Measurements from ENCODE around the gene RALY. TPM values are rescaled to one million over a fixed set of nuclear protein-coding genes. Genes with fewer than 3 reads are reported as not detected.
A peak's percentile ranks its signal among the peaks of the same experiment; 100 is the strongest.

The RALY gene
- total RNA-seq, 2 experiments from 2014 or later = 204 to 209 TPM

DNA sequence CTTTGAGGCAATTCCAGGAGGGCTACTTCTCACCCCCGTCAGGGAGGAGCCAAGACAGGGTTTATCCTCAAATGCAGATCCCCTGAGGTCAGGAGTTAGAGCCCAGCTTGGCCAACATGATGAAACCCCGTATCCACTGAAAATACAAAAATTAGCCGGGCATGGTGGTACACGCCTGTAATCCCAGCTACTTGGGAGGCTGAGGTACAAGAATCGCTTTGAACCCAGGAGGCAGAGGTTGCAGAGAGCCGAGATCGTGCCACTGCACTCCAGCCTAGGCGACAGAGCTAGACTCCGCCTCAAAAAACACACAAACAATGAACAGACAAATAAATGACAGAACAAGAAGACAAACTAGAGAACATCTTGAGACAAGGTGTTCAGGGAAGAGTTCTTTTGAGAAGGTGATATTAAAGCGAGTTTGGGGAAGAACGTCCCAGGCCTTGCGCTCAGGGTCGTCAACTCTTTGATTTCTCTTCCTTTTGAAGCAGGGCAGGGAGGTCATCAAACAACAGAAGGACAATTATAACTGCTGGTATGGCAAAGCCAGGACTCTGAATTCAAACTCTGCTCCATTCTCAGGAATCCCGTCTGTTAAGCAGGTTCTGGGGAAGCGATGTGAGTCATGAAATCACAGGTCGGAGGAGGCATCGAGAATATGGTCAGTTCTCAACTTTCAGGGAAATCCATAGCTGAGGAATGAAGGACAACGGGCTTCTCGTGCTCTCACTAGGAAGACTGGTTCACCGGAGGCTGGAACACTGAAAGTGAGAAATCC is 1.4 kb upstream of the RALY start:
- Mint-ChIP-seq H3K4me1 (peaks cover 44% of the 10 kb centered on the region), H3K9me3 (no peaks in the 10 kb centered on the region), H3K36me3 (ENCODE audit: low read depth) (peaks cover 47% of the 10 kb centered on the region), H3K27ac (peak overlapping the region; percentile 98), H3K27me3 (no peaks in the 10 kb centered on the region), H3K4me3 (peak overlapping the region; percentile 97)
- DNase-seq = no peak
- ChIA-PET POLR2A (interaction anchor here (0.6 to 4.8 kb wide), 14 partner anchors 7 to 1672 kb away, joined by 3 to 73 read pairs (median 6); partner anchors contain the start of genes CBFA2T2, CHMP4B, EIF2S2 and SNTA1), CTCF (interaction anchor here (0.8 to 1.4 kb wide), 5 partner anchors 19 to 206 kb away, joined by 3 to 6 read pairs (median 4); no protein-coding TSS in a partner anchor)

DNA sequence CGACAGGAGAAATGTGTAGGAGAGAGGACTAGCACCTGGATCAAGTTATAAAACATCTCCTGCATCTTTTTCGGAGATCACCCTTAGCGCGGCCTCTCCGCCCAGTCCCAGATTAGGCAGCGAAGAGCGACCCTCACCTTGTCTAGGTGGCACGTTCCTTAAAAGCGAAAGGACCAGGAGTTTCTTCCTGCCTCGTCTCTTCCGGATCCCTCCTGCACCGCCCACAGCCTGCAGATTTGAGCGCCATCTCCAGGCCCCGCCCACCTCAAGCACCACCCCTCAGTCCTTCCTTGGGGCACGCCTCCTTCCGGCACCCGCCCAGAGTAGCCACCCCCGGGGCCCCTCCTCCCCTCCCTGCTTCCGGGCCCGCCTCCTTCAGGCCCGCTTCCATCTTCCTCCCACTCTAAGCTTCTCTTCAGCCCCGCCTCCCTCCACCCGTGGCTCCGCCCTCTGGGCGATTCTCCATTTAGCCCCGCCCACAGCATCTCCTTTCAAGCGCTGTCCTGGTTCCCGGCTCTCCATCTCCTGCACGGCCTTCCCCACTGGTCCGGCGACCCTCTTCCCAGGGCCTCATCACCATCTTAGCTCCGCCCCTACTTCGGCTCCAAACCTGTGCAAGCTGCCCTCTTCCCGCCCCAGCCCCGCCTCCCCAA is 662 bp upstream of the RALY start:
- ChIA-PET CTCF (interaction anchor here (0.5 to 1.6 kb wide), 9 partner anchors 19 to 310 kb away, joined by 3 to 7 read pairs (median 4); partner anchors contain the start of gene EIF2S2), POLR2A (interaction anchor here (0.6 to 4.8 kb wide), 29 partner anchors 8 to 1960 kb away, joined by 3 to 73 read pairs (median 5); partner anchors contain the start of genes ACSS2, ACTL10, AHCY and CBFA2T2)
- peak overlapping the region; percentile 98 for H3K27ac Mint-ChIP-seq
- DNase-seq = peak; percentile 100
- H3K9me3 Mint-ChIP-seq = no peaks in the 10 kb centered on the region
- peak overlapping the region; percentile 97 for H3K4me3 Mint-ChIP-seq
- no peaks in the 10 kb centered on the region for H3K27me3 Mint-ChIP-seq
- H3K4me1 Mint-ChIP-seq = peaks cover 51% of the 10 kb centered on the region
- peaks cover 54% of the 10 kb centered on the region for H3K36me3 Mint-ChIP-seq (ENCODE audit: low read depth)

DNA sequence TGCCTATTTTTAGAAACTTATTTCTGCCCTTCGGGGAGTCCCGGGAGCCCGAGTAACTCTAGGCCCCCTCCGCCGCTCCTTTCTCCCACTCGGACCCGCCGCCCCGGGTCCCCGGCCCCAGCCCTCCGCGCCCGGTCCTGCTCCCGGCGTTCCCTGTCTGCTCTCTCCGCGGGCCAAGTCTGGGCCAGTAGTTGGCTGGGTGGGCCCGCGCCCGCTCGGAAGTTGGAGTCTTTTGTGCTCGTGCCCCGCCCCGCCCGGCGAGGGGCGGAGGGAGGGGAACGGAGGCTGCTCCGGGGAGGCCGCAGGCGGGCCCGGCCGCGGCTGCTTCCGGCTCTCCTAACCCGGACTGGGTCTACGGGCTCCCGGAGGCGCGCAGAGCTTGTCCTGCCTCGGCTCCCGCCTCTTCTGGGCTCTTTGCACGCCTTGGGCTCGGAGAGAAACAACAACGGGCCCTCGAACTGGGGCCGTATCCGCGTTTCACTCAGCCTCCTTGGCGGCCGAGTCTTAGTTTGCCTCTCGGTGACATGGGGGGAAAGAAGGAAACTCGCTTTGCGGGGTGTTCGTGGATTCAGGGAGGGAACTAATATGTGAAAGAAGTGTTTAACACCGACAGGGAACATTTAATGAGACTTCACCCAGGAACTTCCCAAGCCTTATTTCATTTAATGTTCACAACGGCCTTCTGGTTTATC is 657 bp downstream of the RALY start:
- peak; percentile 86 for DNase-seq
- Mint-ChIP-seq H3K4me3 (peak overlapping the region; percentile 97), H3K27ac (peak overlapping the region; percentile 98), H3K4me1 (peaks cover 61% of the 10 kb centered on the region), H3K27me3 (no peaks in the 10 kb centered on the region), H3K9me3 (no peaks in the 10 kb centered on the region), H3K36me3 (ENCODE audit: low read depth) (peaks cover 63% of the 10 kb centered on the region)
- ChIA-PET POLR2A (interaction anchor here (0.9 to 4.8 kb wide), 20 partner anchors 9 to 551 kb away, joined by 3 to 73 read pairs (median 6); partner anchors contain the start of genes ACTL10, CBFA2T2, CHMP4B and EIF2S2), CTCF (interaction anchor here (0.7 to 1.6 kb wide), 4 partner anchors 27 to 131 kb away, joined by 3 to 7 read pairs (median 6); partner anchors contain the start of gene EIF2S2)

DNA sequence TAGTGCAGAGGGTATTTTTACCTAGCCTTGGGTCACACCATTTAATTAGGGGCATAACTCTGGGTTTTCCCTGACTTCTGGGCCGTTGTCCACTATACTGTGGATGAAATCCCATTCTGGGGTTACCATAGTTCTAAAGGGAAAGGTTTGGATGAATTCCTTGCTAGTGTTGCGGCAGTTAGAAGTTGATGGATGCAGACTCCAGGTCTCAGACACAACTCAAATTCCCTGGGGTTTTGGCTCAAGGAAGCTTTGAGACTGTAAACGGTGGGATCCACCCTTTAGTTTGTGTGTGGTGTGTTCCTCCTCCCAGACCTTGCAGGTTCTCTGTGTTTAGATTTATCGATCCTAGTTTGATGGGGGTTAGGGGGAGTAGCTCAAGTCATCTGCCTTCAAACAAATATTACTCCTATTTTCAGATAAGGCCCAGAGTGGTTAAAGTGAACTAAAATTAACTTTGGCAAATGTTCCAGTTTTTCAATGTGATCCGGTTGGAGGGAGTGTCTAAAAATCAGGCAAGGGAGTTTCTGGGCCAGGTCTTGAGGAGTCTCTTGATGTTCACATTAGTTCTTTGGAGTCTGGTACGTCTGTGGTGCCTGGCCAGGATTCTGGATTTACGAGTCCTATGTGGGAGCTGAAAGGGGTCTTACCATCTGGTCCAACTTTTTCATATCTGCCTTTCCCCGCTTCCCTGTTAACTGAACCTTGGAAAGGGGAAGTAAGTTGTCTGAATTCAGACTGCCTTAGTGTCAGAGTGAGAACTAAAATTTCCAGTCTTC is 1.5 kb downstream of the RALY start:
- ChIA-PET CTCF (interaction anchor here (0.7 to 0.9 kb wide), 2 partner anchors 80 to 117 kb away, joined by 3 read pairs; partner anchors contain the start of gene EIF2S2), POLR2A (interaction anchor here (1.0 to 4.8 kb wide), 9 partner anchors 10 to 332 kb away, joined by 3 to 73 read pairs (median 5); partner anchors contain the start of gene EIF2S2)
- no peak for DNase-seq
- Mint-ChIP-seq H3K4me1 (peaks cover 63% of the 10 kb centered on the region), H3K9me3 (no peaks in the 10 kb centered on the region), H3K27ac (peak overlapping the region; percentile 50), H3K4me3 (peak overlapping the region; percentile 97), H3K36me3 (ENCODE audit: low read depth) (peaks cover 62% of the 10 kb centered on the region), H3K27me3 (no peaks in the 10 kb centered on the region)

DNA sequence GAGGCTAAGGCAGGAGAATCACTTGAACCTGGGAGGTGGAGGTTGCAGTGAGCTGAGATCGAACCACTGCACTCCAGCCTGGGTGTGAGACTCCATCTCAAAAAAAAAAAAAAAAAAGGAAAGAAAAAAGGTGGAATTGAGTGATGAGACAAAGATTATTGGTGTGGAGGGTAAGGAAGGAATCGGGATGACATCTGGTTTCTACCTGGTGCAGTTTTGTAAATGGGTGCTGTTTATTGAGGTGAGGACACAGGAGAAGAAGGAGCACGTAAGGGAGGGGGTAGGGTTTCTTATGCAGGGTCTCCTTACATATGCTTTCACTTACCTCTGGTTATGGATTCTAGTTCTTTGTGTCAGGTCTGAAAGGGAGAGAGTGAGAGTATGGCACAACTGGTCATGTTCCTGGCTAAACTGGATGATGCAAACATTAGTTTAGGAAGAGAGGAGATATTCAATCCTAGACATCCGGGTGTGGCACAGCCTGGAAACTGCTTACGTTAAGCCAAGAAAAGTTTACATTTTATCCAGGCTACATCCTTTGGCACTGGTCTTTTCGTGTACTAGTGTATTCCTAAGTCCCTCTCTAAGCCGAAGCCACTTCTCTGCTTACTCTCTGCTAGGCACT is 5.4 kb downstream of the RALY start:
- ChIA-PET POLR2A (no interaction called here), CTCF (no interaction called here)

DNA sequence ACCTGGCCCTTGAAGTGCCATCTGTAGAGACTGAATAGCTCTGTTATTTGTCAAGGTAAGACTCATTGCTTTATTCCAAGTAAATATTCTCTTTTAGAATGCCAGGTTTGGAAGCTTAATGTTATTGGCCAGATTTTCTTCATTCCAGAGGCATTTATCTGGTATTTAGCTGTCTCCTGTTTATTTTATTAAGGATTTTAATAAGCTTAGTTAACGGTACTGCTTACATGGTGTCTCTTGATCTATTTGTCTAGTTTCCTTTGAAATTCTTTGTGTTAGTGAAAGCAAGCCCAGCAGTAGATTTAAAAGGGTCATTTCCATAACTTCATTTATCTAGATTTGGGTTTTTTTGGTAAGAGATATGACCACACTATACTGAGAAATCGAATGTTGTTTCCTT is 7.7 kb downstream of the RALY start:
- Mint-ChIP-seq H3K27ac (no peak overlapping the region), H3K36me3 (ENCODE audit: low read depth) (peaks cover 48% of the 10 kb centered on the region), H3K4me1 (peaks cover 66% of the 10 kb centered on the region), H3K9me3 (no peaks in the 10 kb centered on the region), H3K4me3 (no peak overlapping the region), H3K27me3 (no peaks in the 10 kb centered on the region)
- no peak for DNase-seq
- POLR2A ChIA-PET = interaction anchor here (0.6 kb wide), 1 partner anchor 9 kb away, joined by 4 read pairs; no protein-coding TSS in a partner anchor
- CTCF ChIA-PET = interaction anchor here (1.2 kb wide), 1 partner anchor 21 kb away, joined by 3 read pairs; no protein-coding TSS in a partner anchor

More for the DNA sequence above, 5.4 kb downstream of the RALY start:
- Mint-ChIP-seq H3K27me3 (no peaks in the 10 kb centered on the region), H3K4me3 (no peak overlapping the region), H3K27ac (no peak overlapping the region), H3K9me3 (no peaks in the 10 kb centered on the region), H3K4me1 (peaks cover 66% of the 10 kb centered on the region), H3K36me3 (ENCODE audit: low read depth) (peaks cover 52% of the 10 kb centered on the region)
- DNase-seq = no peak

DNA sequence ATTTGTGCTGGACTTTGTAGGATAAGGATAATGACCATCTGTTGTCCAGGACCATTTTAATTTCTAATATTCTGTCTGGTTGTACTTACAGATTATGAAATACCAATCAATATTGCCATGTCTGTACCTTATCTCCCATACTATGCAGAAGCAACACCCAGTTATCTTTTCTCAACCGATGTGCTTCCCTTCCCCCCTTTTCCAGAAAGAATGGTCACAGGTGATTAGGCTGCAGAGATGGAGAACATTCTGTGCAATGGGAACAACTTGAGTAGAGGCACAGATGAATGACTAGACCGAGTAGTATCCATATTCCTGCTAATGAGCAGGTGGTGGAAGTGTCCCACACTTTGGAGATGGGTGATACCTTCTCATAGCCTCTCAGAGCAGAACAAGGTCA is 10.5 kb downstream of the RALY start:
- Mint-ChIP-seq H3K9me3 (no peaks in the 10 kb centered on the region), H3K4me1 (peaks cover 58% of the 10 kb centered on the region), H3K4me3 (no peak overlapping the region), H3K27ac (no peak overlapping the region), H3K36me3 (ENCODE audit: low read depth) (peaks cover 37% of the 10 kb centered on the region), H3K27me3 (no peaks in the 10 kb centered on the region)
- CTCF ChIA-PET = interaction anchor here (1.3 kb wide), 1 partner anchor 13 kb away, joined by 3 read pairs; no protein-coding TSS in a partner anchor
- POLR2A ChIA-PET = no interaction called here
- no peak for DNase-seq

DNA sequence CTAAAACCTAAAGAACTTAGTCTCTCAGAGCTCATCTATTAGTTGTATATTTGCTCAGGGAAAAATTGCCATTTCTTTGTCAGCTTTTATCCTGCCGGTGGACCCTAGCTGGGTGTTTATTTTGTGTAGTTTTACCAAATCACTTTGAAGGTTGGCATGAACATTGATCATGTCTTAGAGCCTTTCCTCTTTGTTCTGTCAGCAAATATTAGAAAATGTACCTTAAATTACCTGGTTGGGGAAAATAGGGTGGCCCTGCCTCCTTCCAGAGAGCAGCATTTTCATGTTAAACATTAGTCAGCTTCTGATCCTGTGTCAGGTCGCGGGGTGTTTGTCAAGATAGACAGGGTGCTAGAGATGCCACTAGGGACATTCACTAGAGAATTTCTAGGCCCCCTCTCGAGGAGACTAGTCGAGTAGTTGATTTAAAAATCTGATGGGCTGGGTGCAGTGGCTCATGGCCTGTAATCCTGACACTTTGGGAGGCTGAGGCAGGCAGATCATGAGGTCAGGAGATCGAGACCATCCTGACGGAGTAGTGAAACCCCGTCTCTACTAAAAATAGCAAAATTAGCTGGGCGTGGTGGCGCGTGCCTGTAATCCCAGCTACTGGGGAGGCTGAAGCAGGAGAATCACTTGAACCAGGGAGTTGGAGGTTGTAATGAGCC is 11.2 kb downstream of the RALY start:
- H3K4me3 Mint-ChIP-seq = no peak overlapping the region
- H3K4me1 Mint-ChIP-seq = peaks cover 61% of the 10 kb centered on the region
- ChIA-PET CTCF (interaction anchor here (0.6 to 1.3 kb wide), 2 partner anchors 12 to 131 kb away, joined by 3 read pairs; no protein-coding TSS in a partner anchor), POLR2A (interaction anchor here (1.0 kb wide), 1 partner anchor 11 kb away, joined by 8 read pairs; the partner anchor contains the start of gene RALY)
- H3K27ac Mint-ChIP-seq = no peak overlapping the region
- H3K27me3 Mint-ChIP-seq = no peaks in the 10 kb centered on the region
- peaks cover 34% of the 10 kb centered on the region for H3K36me3 Mint-ChIP-seq (ENCODE audit: low read depth)
- no peaks in the 10 kb centered on the region for H3K9me3 Mint-ChIP-seq
- no peak for DNase-seq

DNA sequence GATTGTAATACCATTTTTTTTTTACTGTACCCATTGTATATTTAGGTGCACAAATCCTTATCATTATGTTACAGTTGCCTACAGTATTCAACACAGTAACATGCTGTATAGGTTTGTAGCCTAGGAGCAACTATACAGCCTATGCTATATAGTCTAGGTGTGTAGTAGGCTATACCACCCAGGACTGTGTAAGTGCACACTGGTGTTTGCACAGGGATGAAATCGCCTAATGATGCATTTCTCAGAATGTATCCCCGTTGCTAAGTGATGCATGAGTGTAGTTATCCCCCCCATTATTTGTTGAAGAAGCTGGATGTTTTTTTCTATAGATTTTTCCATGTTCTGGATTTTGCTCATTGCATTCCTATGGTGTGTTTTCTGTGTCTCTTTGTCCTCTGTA is 12.9 kb downstream of the RALY start:
- no peak for DNase-seq
- Mint-ChIP-seq H3K36me3 (ENCODE audit: low read depth) (peaks cover 34% of the 10 kb centered on the region), H3K27ac (no peak overlapping the region), H3K4me3 (no peak overlapping the region), H3K4me1 (peaks cover 65% of the 10 kb centered on the region), H3K27me3 (no peaks in the 10 kb centered on the region), H3K9me3 (no peaks in the 10 kb centered on the region)
- ChIA-PET CTCF (no interaction called here), POLR2A (no interaction called here)

DNA sequence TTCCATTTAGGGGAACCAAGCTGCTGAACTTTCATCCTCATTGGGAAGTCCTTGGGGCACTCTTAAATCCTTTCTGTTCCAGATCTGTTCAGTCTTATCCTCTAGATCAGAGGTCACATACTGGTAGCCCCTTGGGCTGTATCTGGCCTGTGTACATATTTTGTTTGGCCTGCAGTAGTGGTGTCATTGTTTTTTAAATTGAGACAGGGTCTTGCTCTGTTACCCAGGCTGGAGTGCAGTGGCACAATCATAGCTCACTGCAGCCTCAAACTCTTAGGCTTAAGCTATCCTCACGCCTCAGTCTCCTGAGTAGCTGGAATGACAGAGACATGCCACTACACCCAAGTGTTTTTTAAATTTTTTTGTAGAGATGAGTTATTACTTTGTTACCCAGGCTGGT is 14.8 kb downstream of the RALY start:
- no peak overlapping the region for H3K4me3 Mint-ChIP-seq
- peak overlapping the region; percentile 71 for H3K27ac Mint-ChIP-seq
- CTCF ChIA-PET = no interaction called here
- DNase-seq = no peak
- H3K9me3 Mint-ChIP-seq = no peaks in the 10 kb centered on the region
- H3K27me3 Mint-ChIP-seq = no peaks in the 10 kb centered on the region
- POLR2A ChIA-PET = no interaction called here
- H3K36me3 Mint-ChIP-seq (ENCODE audit: low read depth) = peaks cover 28% of the 10 kb centered on the region
- peaks cover 59% of the 10 kb centered on the region for H3K4me1 Mint-ChIP-seq

DNA sequence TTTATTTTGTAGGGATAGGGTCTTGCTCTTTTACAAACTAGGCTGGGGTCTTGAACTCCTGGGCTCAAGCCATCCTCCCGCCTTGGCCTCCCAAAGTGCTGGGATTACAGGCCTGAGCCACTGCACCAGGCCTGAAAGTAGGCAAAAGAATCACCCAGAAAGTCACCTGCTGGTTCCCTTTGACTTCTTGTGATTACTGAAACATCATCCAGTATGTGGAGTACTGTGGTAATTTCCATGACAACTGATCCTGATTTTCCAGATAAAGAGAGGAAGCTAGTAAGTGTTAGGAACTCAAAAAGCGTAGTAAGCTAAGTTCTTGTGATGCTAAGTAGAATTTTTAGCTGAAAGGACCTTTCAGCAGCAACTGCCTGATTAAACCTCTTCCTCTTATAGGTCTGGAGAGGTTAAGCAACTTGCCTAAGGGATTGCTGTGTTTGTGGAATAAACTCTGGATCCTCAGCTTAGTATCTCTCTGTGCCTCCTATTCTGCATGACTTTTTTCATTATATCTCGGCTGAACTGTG is 16.8 kb downstream of the RALY start:
- H3K4me1 Mint-ChIP-seq = peaks cover 58% of the 10 kb centered on the region
- H3K27me3 Mint-ChIP-seq = no peaks in the 10 kb centered on the region
- no peak overlapping the region for H3K27ac Mint-ChIP-seq
- H3K4me3 Mint-ChIP-seq = no peak overlapping the region
- CTCF ChIA-PET = no interaction called here
- peaks cover 20% of the 10 kb centered on the region for H3K36me3 Mint-ChIP-seq (ENCODE audit: low read depth)
- DNase-seq = no peak
- POLR2A ChIA-PET = interaction anchor here (0.5 to 2.9 kb wide), 5 partner anchors 9 to 331 kb away, joined by 3 to 12 read pairs (median 4); partner anchors contain the start of gene RALY
- no peaks in the 10 kb centered on the region for H3K9me3 Mint-ChIP-seq
